Activated naive CD4-positive, alpha-beta T cell treated with Interleukin-2 at 50 U/mL for 16 hours (primary cell): ENCODE measurements around the gene GSK3B.

Source experiments
- DNase-seq: peaks from one replicate; pipeline ENCODE4 v3.0.0-alpha.2; 2020

Gene GSK3B

GRCh38 chr3:119809249-119810017, 284.8 kb downstream of the GSK3B start:
- DNase-seq: no peak

GRCh38 chr3:119808843-119809242, 285.4 kb downstream of the GSK3B start:
- DNase-seq: no peak

GRCh38 chr3:119808244-119808643, 286.0 kb downstream of the GSK3B start:
- no peak for DNase-seq

GRCh38 chr3:119800844-119801243, 293.4 kb downstream of the GSK3B start:
- DNase-seq: no peak

- DNase-seq: no peak
Observed at GRCh38 chr3:119796785-119797184, 297.5 kb downstream of the GSK3B start.

GRCh38 chr3:119796368-119796767, 297.9 kb downstream of the GSK3B start:
- DNase-seq: no peak

GRCh38 chr3:119795849-119796248, 298.4 kb downstream of the GSK3B start:
- no peak for DNase-seq

GRCh38 chr3:119794971-119795612, 299.2 kb downstream of the GSK3B start:
- DNase-seq: no peak

GRCh38 chr3:119794401-119794800, 299.8 kb downstream of the GSK3B start:
- no peak for DNase-seq

- DNase-seq: no peak
Observed at GRCh38 chr3:119792270-119792669, 302.0 kb downstream of the GSK3B start.

- DNase-seq: no peak
Observed at GRCh38 chr3:119790369-119790768, 303.9 kb downstream of the GSK3B start.

- DNase-seq: no peak
Observed at GRCh38 chr3:119786409-119786808, 307.8 kb downstream of the GSK3B start.

- DNase-seq: no peak
Observed at GRCh38 chr3:119783883-119784282, 310.4 kb downstream of the GSK3B start.

GRCh38 chr3:119783255-119783654, 311.0 kb downstream of the GSK3B start:
- DNase-seq: no peak

- no peak for DNase-seq
Observed at GRCh38 chr3:119782460-119782859, 311.8 kb downstream of the GSK3B start.

GRCh38 chr3:119781330-119782198, 312.7 kb downstream of the GSK3B start, which contains the start of gene NR1I2:
NR1I2 (plus strand) TSS chr3:119782101.
- DNase-seq: no peak

- DNase-seq: no peak
Observed at GRCh38 chr3:119779731-119780383, 314.4 kb downstream of the GSK3B start.

GRCh38 chr3:119778811-119779210, 315.4 kb downstream of the GSK3B start:
- no peak for DNase-seq

GRCh38 chr3:119778176-119778575, 316.1 kb downstream of the GSK3B start:
- DNase-seq: no peak

GRCh38 chr3:119776304-119776703, 317.9 kb downstream of the GSK3B start:
- no peak for DNase-seq

GRCh38 chr3:119774444-119774843, 319.8 kb downstream of the GSK3B start:
- DNase-seq: no peak
